ENCODE data around the gene FIBCD1.
A peak's percentile ranks its signal among the peaks of the same experiment; 100 is the strongest.

Gene FIBCD1

GRCh38 chr9:130868230-130868629 is 70.8 kb downstream of the FIBCD1 start:
- DNase-seq (ENCODE audit: extremely low read depth, low read depth) = no peak
- TF ChIP-seq CTCF (IDR thresholded peaks at IDR 0.05; ENCODE audit: low read depth, low read length) = no peak

GRCh38 chr9:130867556-130867955 is 71.5 kb downstream of the FIBCD1 start:
- TF ChIP-seq CTCF (IDR thresholded peaks at IDR 0.05; ENCODE audit: low read depth, low read length) = no peak
- no peak for DNase-seq (ENCODE audit: extremely low read depth, low read depth)

- peak; percentile 88 for TF ChIP-seq CTCF (IDR thresholded peaks at IDR 0.05; ENCODE audit: low read depth, low read length)
- peak; percentile 68 for DNase-seq (ENCODE audit: extremely low read depth, low read depth)
Observed at GRCh38 chr9:130866474-130866965, 72.5 kb downstream of the FIBCD1 start.

GRCh38 chr9:130865921-130866320 is 73.1 kb downstream of the FIBCD1 start:
- DNase-seq (ENCODE audit: extremely low read depth, low read depth) = no peak
- no peak for TF ChIP-seq CTCF (IDR thresholded peaks at IDR 0.05; ENCODE audit: low read depth, low read length)

GRCh38 chr9:130864541-130864940 is 74.5 kb downstream of the FIBCD1 start:
- no peak for TF ChIP-seq CTCF (IDR thresholded peaks at IDR 0.05; ENCODE audit: low read depth, low read length)
- no peak for DNase-seq (ENCODE audit: extremely low read depth, low read depth)

GRCh38 chr9:130862747-130863146 is 76.3 kb downstream of the FIBCD1 start:
- no peak for TF ChIP-seq CTCF (IDR thresholded peaks at IDR 0.05; ENCODE audit: low read depth, low read length)
- DNase-seq (ENCODE audit: extremely low read depth, low read depth) = no peak

GRCh38 chr9:130862217-130862616 is 76.8 kb downstream of the FIBCD1 start:
- TF ChIP-seq CTCF (IDR thresholded peaks at IDR 0.05; ENCODE audit: low read depth, low read length) = no peak
- no peak for DNase-seq (ENCODE audit: extremely low read depth, low read depth)
